Embryonic facial prominence (tissue), 1 donor: ENCODE data around the gene ADH1C.
A peak's percentile ranks its signal among the peaks of the same experiment; 100 is the strongest.
"Not testable (repeated sequence)": the region's sequence is repeated elsewhere in the genome, so short reads cannot be mapped to it uniquely, and the experiment has no call there.

Experiments used
- DNase-seq: peaks from one replicate; pipeline ENCODE4 v3.0.0-alpha.2; 2016; ENCODE audit errors: extremely low spot score

The ADH1C gene

DNA sequence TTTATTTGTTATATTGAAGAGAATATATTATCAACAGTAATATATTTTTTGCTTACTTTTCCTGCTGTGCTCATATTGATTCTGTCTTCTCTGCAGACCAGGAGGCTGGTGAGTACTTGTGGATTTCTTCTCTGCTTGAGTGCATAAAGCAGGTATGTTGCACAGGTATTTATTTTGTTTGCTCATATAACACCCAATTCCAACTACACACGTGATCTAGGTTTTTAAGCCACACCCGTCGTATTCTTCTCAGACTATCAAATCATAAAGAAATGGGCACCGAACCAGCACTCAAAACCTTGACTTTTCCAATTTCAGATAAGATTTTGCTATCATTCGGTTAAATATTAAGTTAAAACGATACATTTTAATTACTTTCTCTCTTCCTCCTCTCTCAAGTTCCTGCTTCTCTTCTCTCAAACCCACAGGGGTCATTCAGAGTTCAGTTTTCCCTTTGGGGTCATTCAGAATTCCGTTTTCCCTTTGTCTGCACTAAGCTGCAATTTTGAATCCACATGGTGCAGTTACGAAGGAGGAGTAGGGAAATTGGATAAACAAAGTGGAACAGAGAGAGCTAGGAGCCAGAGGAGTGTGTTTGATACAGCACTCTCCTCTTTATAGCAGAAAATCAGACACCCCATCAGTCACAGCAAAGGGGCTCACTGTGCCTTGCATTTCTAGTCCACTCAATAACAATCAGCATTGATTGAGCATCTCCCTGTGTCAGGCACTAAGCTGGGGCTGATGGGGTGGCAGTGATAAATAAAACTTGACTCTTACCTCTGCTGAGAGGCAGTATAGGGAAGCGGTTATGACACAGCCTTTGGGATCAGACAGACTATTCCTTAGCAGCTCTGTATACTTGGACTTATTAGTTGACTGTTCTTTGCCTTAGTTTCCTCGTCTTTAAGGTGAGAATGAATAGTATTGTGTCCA, at the start of gene ADH1C:
Gene ADH1C (minus strand): TSS at position 145 of the 936 bp plus-strand sequence. CDS start 71 bp downstream, at position 74.
- DNase-seq: no peak

DNA sequence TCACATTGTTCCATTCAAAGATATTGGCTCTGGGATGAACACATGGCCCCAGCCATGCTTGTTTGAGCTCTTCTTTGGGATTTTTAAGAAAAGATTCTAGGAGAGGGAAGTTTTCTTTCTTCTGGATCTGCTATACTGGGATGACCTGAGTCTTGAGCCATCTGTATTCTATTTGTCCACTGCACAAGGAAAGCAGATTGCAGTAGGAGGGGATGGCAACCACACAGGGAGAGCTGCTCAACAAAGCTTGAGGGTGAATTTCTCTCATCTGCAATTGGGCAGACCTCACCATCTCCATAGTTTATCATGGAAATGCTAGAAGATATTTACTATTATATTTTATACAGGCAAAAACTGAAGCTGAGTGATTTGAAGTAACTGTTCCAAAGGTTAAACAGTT, 48.3 kb upstream of the ADH1C start:
- DNase-seq: no peak

DNA sequence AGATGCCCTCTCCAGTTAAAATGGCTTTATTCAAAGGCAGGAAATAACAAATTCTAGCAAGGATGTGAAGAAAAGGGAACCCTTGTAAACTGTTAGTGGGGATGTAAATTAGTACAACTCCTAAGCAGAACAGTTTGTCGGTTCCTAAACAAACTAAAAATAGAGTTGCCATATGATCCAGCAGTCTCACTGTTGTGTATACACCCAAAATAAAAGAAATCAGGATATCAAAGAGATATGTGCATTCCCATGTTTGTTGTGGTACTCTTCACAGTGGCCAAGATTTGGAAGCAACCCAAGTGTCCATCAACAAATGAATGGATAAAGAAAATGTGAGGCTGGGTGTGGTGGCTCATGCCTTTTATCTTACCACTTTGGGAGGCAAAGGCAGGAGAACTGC, 46.5 kb upstream of the ADH1C start:
- no peak for DNase-seq

DNA sequence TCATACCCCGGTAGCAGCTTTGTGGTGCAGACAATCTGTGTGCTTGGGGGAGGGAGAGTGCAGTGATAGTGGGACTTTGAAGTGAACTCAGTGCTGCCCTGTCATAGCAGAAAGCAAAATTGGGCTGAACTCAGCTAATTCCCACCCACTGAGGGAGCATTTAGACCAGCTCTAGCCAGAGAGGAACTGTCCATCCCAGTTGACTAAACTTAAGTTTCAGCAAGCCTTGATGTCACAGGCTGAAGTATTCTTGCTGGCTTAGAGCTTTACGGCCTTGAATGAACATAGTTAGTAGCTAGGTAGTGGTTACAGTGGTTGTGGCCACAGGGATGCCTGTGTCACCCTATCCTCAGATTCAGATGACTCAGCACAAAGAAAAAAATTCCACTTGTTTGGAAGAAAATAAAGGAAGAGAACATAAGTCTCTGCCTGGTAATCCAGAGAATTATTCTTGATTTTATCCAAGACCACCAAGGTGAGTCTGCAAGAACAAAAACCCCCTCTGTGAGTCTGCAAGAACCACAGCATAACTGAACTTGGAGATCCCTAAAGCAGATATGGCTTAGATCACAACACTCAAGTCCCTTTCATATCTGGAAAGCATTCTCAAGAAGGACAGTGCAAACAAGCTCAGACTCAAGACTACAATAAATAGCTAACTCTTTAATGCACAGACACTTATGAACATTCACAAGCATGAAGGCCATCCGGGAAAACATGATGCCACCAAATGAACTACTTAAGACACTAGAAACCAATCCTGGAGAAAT, 43.2 kb upstream of the ADH1C start:
- DNase-seq: no peak

DNA sequence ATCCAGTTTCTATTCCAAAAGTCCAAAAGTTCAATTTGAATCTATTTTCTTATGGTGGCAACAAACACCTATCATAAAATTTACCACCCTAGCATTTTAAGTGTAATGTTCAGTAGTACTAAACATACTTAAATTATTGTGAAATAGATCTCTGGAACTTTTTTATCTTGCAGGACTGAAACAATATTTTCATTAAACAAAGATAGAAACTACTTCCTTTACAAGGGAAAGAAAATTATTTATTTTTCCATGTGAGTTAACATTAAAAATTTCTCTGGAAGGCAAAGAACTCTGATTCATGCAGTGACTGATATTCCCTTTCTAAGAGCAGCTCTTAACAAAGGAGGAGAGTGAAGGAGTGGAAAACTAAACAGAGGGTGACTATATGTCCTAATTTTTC, 42.4 kb upstream of the ADH1C start:
- DNase-seq: no peak

DNA sequence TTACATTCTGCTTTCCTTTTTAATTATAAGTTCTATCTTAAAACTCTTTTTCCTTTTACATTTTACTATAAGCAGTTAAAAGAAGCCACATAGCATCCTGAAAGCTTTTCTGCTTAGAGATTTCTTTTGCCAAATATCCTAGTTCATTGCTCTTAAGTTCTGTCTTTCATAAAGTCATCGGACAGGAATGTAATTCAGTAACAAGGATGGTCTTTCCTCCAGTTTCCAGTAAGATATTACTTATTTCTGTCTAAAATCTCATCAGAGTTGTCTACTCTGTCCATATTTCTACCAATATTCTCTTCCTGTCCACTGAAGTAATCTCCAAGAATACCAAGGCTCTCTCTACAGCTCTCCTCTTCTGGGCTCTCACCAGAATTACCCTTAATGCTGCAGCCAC, 37.5 kb upstream of the ADH1C start:
- DNase-seq: no peak

DNA sequence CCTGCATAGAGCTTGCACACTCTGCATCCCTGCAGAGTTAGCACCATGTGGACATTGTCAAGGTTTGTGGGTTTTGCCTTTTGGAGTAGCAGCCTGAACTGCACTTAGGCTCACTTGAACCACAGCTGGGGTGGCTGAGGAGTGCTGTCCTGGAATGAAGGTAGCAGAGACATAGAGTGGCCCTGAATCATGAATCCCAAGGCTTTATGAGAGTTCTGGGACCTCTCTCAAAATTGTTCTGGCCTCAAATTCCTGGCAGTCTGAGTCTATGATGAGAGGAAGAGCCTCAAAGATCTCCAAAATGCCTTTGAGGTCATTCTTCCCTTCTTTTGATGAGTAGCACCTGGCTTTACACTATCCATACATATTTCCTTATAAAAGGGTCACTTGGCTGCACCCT, 37.1 kb upstream of the ADH1C start:
- DNase-seq: no peak

DNA sequence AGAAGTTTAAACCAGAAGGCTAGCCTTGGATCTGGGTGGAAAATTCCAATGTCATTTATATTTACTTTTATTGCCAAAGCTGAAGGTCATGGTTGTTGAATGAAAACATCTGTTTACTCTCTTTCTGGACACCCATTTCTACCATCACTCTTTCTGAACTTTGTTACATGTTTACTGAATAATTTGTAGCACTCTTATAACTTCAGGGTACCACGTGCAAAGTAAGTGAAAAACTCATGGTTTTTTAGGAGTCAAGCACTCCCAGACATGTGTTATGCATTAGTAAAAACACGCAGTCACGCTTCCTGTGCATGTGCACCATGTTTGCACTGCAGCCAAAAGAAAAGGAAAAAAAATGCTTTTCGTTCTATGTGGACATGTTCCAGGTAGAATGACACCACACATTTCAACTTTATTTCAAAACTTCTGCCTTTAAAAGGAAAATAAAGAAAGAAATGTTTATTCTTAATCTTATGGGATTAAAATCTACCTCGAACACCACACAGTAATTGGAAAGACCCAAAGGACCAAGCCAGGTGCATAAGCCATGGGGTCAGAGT, 31.4 kb upstream of the ADH1C start:
- DNase-seq: peak; percentile 76

DNA sequence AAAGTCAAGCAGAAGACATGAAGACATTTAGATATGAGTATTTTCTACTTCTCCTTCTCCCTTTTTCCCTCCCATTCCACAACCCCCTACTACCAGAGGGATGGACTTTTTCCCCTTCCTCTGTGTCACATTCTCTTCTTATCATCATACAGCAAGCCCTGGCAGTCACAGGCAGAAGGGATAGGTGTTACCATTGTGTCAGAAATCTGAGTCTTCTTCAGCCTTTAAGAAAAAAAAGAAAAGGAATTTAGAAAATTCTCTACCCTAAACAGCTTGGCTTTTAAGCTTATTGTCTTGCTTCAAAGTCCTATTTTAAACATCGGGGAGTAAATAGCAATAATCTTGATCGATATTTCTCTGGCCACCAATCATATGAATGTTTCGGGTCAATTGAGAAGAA, 30.9 kb upstream of the ADH1C start:
- DNase-seq: no peak

DNA sequence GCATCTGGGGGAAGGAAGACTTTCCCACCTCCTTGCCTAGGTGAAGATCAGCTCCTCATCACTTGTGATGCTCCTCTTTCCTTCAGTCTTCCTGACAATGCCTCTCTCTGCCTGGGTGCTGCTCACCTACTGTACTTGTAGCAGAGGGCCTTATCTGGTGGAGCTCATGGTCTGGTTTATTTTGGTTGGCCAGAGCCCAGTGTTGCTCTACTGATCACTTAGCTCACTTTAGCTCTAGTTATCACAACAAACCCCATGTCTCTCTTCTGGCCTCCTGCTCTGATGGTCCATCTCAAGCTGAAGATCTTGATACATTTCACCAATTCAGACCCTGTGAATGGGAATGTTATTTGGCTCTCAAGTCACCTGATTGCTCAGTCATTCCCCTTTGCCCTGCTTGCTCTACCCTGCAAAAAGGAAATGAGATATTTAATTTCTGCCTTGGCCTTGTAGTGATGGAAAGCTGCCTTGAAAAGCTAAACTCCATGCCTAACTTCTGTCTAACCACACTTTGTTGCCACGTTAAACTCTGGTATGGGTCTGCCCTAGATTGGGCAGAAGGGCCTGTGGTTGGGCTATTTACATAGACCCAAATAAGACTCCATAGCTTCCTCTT, 30.3 kb upstream of the ADH1C start:
- DNase-seq: no peak

DNA sequence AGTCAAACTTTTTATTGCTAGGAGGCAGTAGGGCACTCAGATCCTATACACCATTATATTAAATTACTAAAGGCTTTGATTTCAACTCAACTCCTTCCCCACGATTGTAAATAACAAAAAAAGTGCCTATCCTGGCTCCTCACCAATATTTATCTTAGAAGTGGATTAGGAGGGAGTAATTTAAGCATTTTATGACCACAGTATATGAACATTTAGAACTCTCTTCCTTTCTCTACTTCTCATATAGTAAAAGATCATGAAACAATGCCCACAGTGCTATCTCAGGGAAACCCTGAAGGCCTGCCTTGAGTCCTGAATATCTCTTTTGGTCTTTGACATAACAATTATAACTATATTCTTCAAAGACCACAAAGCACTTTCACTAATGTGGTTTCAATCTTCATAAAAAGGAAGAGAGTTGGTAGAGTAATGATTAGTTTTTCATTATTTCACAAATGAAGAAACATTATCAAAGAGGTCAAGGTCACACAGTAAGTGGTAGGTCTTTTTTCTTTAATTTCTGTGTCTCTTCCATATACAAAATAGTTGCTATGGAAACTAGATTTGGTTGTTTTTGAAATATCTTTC, 29.1 kb upstream of the ADH1C start:
- no peak for DNase-seq

DNA sequence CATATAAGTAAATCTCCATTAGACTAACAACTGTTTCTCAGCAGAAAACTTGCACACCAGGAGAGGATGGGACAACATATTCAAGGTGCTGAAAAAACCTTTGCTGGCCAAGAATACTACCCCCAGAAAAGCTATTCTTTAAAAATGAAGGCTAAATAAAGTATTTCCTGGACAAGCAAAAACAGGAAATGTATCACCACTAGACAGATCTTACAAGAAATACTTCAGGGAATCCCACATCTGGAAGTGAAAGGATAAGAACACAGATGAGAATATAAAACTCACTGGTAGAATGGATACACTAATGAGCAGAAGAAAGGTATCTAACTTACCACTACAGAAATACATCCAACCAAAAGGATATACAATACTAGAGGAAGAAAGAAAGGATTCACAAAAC, 27.0 kb upstream of the ADH1C start:
- no peak for DNase-seq

DNA sequence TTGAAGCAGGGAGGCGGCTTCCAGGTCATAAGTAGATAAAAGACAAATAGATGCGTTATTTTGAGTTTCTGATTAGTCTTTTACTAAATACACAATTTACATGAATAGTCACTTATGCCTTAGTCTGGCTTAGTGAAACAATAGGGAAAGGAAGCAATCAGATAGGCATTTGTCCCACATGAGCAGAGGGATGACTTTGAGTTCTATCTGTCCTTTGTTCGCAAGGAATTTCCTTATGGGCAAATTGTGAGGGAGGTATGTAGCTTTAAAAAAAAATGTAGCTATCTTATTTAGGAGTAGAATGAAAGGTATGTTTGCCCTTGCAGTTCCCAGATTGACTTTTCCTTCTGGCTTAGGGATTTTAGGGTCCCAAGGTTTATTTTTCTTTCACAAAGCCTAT, 26.3 kb upstream of the ADH1C start:
- DNase-seq: no peak

DNA sequence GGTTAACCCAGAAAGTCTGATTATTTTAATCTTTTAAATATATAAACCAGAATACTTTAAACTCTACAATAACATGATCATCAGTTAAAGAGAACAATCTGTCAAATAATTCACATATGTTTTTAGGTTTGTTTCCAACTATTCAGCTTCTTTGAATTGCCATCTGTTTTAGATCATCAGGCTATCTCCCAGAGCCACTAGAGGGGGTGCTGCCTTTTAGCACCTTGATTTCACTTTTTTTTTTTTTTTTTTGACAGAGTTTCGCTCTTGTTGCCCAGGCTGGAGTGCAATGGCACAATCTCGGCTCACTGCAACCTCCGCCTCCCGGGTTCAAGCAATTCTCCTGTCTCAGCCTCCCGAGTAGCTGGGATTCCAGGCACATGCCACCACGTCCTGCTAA, 24.8 kb upstream of the ADH1C start:
- DNase-seq: not testable (repeated sequence)

DNA sequence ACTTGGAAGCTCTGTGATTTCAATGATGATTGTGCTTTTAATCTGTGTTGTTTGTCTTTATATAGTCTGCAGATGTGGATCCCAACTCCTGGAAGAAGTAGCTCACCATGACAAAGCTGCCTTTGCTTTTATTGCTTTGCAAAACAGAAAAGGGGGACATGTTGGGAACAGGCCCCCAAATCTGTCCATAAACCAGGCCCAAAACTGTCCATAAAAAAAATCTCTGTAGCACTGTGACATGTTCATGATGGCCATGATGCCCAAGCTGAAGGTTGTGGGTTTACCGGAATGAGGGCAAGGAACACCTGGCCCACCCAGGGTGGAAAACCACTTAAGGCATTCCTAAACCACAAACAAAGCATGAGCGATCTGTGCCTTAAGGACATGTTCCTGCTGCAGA, 19.9 kb upstream of the ADH1C start:
- not testable (repeated sequence) for DNase-seq

DNA sequence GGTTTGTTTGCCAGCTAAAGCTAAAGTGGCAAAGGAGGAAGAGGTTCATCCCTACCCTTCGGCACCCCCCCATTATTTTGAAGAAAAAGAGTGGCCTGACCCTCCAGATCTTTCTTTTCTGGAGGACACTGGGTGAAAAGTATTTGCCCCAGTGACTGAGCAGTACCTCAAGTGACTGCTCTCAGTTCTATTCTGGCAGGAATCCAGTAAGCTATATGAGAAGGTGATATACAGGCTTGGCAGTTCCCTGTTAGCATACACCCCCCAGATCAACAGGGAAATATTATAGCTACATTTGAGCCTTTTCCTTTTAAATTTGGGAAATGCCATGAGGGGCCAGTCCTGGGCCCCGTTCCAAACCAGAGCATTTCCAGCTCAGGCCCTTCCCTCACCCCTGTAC, 15.3 kb upstream of the ADH1C start:
- not testable (repeated sequence) for DNase-seq

DNA sequence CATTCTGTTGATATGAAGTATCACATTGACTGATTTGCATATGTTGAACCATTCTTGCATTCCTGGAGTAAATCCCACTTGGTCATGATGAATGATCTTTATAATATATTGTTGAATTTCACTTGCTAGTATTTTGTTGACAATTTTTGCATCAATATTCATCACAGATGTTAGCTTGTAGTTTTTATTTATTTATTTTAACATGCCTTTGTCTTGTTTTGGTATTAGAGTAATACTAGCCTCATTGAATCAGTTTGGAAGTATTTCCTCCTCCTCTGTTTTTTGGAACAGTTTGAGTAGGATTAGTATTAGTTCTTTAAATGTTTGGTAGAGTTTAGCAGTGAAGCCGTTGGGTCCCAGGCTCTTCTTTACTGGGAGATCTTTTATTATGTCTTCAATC, 13.9 kb upstream of the ADH1C start:
- DNase-seq: no peak

DNA sequence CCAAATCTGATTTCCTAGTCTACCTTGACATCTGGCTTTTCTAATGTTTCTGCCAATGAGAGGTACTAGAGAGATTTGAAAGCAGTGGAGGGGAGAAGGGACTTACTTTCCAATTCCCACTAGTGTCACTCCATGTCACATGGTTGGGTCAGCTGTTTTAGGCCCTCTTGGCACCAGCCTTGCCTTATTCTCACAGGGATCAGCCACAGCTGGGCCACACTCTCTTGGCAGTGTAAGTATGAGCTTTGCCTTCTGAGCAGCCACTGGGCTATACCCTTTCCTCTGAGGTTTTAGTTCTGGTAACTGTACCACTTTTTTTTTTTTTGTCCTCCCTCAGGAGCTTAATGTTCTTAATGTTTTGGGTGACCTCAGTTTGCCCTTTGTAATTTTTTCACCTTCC, 10.2 kb upstream of the ADH1C start:
- DNase-seq: no peak

DNA sequence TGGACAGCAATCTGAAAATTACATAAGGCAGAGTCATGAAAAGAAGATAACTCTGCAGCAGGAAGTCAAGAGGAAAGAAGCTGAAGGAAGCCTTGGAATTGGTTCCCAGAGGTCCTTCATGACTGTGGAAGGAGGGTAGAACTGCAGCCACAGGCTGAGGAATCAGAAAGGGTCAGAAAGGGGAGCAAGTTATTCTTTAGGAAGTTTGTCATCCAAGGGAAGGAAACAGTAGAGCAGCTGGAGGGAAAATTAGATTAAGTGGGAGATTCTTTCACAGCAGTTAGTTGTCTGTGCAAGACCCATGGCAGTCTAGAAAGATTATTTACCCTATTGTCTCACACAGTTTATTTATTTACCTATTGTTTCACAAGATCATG, 9.3 kb upstream of the ADH1C start:
- DNase-seq: no peak

DNA sequence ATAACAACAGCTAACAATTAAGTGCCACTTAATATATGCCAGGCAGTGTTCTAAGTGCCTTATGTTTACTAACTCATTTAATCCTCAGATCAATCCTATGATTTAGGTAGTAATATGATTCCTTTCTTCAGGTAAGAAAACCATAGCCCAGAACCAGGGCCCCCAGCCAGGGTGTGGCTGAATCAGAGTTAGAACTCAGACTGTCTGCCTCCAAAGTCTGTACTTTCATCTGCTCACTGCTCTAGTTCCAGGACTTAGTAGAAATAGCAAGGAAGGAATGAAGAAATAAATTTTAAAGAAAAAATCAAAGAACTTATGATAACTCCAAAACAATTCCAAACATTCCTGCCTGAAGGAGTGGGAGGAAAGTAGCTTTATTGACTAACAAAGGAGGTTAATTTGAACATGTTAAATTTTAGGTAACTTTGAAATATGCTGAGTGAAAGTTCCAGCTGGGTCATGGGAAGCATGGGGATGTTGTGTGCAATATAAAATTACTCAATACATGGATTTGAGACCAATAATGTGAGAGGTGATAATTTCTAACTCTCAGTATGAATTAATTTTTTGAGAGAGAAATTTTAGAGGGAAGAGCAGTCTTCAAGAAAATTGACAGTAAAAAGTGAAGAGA, 8.8 kb upstream of the ADH1C start:
- no peak for DNase-seq

DNA sequence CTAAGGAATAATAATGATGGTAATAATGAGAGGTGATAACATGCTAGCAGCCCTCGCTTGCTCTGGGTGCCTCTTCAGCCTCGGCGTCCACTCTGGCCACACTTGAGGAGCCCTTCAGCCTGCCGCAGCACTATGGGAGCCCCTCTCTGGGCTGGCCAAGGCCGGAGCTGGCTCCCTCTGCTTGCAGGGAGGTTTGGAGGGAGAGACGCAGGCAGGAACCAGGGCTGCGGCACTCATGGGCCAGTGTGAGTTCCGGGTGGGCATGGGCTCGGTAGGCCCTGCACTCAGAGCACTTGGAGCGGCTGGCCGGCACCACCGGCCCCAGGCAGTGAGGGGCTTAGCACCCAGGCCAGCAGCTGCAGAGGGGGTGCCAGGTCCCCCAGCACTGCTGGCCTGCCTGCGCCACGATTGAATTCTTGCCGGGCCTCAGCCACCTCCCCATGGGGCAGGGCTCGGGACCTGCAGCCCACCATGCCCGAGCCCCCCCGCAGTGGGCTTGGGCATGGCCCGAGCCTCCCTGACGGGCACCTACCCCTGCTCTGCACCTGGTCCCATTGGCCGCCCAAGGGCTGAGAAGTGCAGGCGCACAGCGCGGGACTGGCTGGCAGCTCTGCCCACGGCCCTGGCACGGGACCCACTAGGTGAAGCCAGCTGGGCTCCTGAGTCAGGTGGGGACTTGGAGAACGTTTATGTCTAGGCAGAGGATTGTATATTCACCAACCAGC, 7.1 kb upstream of the ADH1C start:
- no peak for DNase-seq
